Large intestine (tissue), 3 donors: ENCODE data around the gene CDK13. TPM values are rescaled to one million over a fixed set of nuclear protein-coding genes. Genes with fewer than 3 reads are reported as not detected.

Experiments used
- DNase-seq, 2 donors: peaks; one replicate each; pipeline versions ENCODE4 v3.0.0 to v3.0.0-alpha.2; 2013
- H3K27ac ChIP-seq: one replicate; pipeline ENCODE4 v1.5.1; 2013; ENCODE audit warnings: low read length
- H3K27me3 ChIP-seq: 2 replicates; pipeline ENCODE4 v1.6.1; 2013; ENCODE audit warnings: low read length; ENCODE audit not compliant: control insufficient read depth, insufficient read depth
- H3K36me3 ChIP-seq: 2 replicates; pipeline ENCODE4 v1.6.1; 2013; ENCODE audit warnings: low read length; ENCODE audit not compliant: control insufficient read depth, insufficient read depth
- H3K4me1 ChIP-seq: one replicate; pipeline ENCODE4 v1.6.1; 2013; ENCODE audit warnings: low read length; ENCODE audit not compliant: control insufficient read depth, insufficient read depth
- H3K4me3 ChIP-seq: one replicate; pipeline ENCODE4 v1.5.1; 2013; ENCODE audit warnings: low read length
- H3K9me3 ChIP-seq: one replicate; pipeline ENCODE4 v1.6.1; 2013; ENCODE audit warnings: mild to moderate bottlenecking, low read depth, low read length, moderate library complexity; ENCODE audit not compliant: control insufficient read depth
- WGBS: methylation state at CpG from one replicate; pipeline ENCODE4 v1.1.5; 2013; ENCODE audit warnings: low lambda C conversion rate; ENCODE audit not compliant: insufficient coverage; 5-methylcytosine and 5-hydroxymethylcytosine counted together
- polyA plus RNA-seq: library from polyadenylated mRNA; unstranded; fragments of 120-200 nt; gene quantifications from one replicate; pipeline ENCODE4 v1.2.1, GENCODE V29; 2013

CDK13 gene
- polyA plus RNA-seq, 1 donor = 48.6 TPM

DNA sequence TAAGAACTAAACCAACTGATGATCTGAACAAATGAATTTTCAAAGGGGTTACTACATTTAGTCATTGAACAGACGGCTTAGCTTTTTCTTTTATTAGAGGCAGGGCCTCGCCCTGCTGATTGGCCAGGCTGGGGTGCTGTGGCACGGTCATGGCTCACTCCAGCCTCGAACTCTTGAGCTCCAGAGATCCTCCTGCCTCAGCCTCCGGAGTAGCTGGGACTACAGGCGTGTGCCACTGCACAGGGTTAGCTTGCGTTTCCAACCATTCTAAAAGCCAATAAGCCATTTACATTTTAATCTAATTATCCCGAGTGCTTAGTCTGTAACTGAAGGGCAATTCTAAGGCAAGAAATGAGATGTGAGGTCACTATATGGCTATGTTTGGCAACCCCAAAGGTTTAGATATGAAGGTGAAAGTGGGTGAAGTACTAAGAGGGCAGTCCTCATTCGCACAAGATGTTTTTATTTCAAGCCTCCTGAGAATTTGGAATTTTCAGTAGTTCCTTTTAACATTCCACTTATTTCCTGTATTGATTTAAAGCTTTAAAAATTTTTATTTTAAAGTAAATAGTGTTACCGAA, 1.6 kb upstream of the CDK13 start:
- Histone ChIP-seq H3K27me3 (no peaks in the 10 kb centered on the region), H3K36me3 (no peaks in the 10 kb centered on the region), H3K27ac (peak overlapping the region; percentile 100), H3K4me3 (peak overlapping the region; percentile 91), H3K9me3 (peaks cover 5% of the 10 kb centered on the region), H3K4me1 (peaks cover 3% of the 10 kb centered on the region)
- no CpG with 5 or more reads among the region's 10 CpGs for WGBS
- peak; percentile 6 to 53 for DNase-seq

DNA sequence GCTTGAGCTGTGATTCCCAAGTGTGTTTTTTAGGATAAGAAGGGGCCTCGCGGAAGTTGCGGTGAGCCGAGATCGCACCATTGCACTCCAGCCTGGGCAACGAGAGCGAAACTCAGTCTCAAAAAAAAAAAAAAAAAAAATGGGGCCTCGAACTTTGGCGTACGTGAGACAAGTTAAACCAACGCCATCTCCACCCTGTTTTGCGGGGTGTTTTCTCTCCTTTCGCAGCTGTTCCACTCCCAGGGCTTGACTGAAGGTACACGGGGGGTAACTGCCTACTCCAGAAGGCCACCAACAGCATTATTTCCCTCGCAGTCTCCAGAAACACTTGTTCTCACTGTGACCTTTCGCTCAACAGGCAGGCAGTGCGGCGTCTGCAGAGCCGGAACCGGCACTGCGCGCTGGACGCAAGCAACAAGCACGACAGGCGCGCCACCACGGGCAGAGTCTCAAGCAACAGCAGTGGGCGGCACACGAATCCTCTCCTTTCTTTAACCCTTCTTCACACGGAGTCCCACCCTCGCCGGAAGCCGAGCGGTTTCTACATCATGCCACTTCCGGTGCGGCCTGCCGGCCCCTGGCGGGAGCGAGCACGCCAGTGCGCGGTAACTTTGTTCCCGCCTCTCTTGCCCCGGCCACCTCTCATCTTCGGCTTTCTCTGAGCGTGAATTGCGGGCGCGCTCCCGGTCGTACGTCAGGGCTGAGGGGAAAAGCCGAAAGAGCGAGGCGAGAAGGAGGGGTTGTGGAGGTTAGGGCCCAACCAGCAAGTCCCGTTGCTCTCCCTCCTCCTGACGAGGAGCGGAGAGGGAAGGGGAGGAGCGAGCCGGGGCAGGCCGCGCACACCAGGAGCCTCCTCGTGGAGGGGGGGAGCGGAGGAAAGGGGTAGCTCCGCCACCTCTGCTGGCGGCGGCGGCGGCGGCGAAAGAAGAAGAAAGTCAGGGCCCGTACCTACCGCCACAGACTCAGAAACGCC, 814 bp upstream of the CDK13 start:
- Histone ChIP-seq H3K27me3 (no peaks in the 10 kb centered on the region), H3K9me3 (peaks cover 5% of the 10 kb centered on the region), H3K4me1 (peaks cover 6% of the 10 kb centered on the region), H3K27ac (peak overlapping the region; percentile 100), H3K4me3 (peak overlapping the region; percentile 91), H3K36me3 (no peaks in the 10 kb centered on the region)
- 7% methylated on average over 3 of the region's 74 CpGs for WGBS
- DNase-seq = peak; percentile 100

DNA sequence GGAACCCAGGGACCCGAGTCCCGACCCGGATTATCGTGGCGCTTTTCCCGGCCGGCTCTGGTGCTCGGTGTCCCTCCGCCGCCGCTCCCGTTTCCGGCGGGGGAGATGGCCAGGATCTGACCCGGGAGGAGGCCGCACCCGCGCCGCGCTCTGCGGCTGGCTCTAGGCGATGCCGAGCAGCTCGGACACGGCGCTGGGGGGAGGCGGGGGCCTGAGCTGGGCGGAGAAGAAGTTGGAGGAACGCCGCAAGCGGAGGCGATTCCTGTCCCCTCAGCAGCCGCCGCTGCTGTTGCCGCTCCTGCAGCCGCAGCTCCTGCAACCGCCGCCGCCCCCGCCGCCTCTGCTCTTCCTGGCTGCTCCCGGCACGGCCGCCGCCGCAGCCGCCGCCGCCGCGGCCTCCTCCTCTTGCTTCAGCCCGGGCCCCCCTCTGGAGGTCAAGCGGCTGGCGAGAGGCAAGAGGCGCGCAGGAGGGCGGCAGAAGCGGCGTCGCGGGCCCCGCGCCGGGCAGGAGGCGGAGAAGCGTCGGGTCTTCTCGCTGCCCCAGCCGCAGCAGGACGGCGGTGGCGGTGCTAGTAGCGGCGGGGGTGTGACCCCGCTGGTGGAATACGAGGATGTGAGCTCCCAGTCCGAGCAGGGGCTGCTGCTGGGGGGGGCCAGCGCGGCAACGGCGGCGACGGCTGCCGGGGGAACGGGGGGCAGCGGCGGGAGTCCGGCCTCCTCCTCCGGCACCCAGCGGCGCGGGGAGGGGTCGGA, 593 bp downstream of the CDK13 start:
- H3K27ac ChIP-seq = peak overlapping the region; percentile 100
- peaks cover 9% of the 10 kb centered on the region for H3K4me1 ChIP-seq
- WGBS = no CpG with 5 or more reads among the region's 93 CpGs
- peaks cover 5% of the 10 kb centered on the region for H3K9me3 ChIP-seq
- peak; percentile 28 to 72 for DNase-seq
- peak overlapping the region; percentile 91 for H3K4me3 ChIP-seq
- H3K36me3 ChIP-seq = no peaks in the 10 kb centered on the region
- no peaks in the 10 kb centered on the region for H3K27me3 ChIP-seq

- Histone ChIP-seq H3K9me3 (peaks cover 5% of the 10 kb centered on the region), H3K27me3 (no peaks in the 10 kb centered on the region), H3K4me3 (peak overlapping the region; percentile 67), H3K4me1 (peaks cover 9% of the 10 kb centered on the region), H3K36me3 (peaks cover under 1% of the 10 kb centered on the region), H3K27ac (peak overlapping the region; percentile 86)
- DNase-seq = peak; percentile 63 to 82
- WGBS = 0% methylated on average over 7 of the region's 79 CpGs
These were observed 1.5 kb downstream of the CDK13 start for GRCh38 chr7:39951226-39952194.

GRCh38 chr7:39952374-39952773, 2.3 kb downstream of the CDK13 start:
- Histone ChIP-seq H3K27me3 (no peaks in the 10 kb centered on the region), H3K4me1 (peaks cover 9% of the 10 kb centered on the region), H3K36me3 (peaks cover 3% of the 10 kb centered on the region), H3K27ac (peak overlapping the region; percentile 86), H3K9me3 (peaks cover 5% of the 10 kb centered on the region), H3K4me3 (peak overlapping the region; percentile 67)
- peak in 1 of 2 donors; percentile 18 for DNase-seq
- WGBS = 0% methylated on average over 1 of the region's 2 CpGs

- 0% methylated on average over 1 of the region's 3 CpGs for WGBS
- no peaks in the 10 kb centered on the region for H3K27me3 ChIP-seq
- no peak for DNase-seq
- peaks cover 5% of the 10 kb centered on the region for H3K9me3 ChIP-seq
- H3K4me1 ChIP-seq = peaks cover 9% of the 10 kb centered on the region
- peaks cover 3% of the 10 kb centered on the region for H3K36me3 ChIP-seq
- peak overlapping the region; percentile 67 for H3K4me3 ChIP-seq
- peak overlapping the region; percentile 86 for H3K27ac ChIP-seq
These were observed 2.7 kb downstream of the CDK13 start for GRCh38 chr7:39952803-39953202.

GRCh38 chr7:39954694-39955093, 4.6 kb downstream of the CDK13 start:
- Histone ChIP-seq H3K36me3 (peaks cover 3% of the 10 kb centered on the region), H3K9me3 (peaks cover 5% of the 10 kb centered on the region), H3K27me3 (no peaks in the 10 kb centered on the region), H3K4me1 (peaks cover 7% of the 10 kb centered on the region), H3K27ac (no peak overlapping the region), H3K4me3 (no peak overlapping the region)
- WGBS = 62% methylated on average over 2 of the region's 4 CpGs
- DNase-seq = no peak

DNA sequence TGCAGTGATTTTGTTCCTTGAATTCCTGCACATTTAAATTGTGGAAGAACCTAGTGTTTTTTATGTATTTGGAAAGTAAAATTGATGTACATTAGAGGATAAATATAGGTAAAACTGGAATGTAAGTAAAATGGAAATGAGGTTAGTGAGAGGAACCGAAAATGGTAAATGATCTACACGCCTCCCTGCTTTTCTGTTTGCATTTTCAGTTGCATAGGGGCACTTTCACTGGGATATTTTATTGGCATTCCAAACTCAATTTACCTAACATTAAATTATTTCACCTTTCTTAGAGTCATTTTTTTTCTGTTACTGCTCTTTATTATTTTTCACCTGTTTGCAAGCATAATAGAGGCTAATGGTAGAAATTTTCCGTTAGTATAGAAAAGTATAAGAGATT, 8.0 kb downstream of the CDK13 start:
- Histone ChIP-seq H3K4me1 (peaks cover 7% of the 10 kb centered on the region), H3K4me3 (no peak overlapping the region), H3K9me3 (no peaks in the 10 kb centered on the region), H3K27ac (no peak overlapping the region), H3K27me3 (no peaks in the 10 kb centered on the region), H3K36me3 (peaks cover 3% of the 10 kb centered on the region)
- no peak for DNase-seq
- WGBS = no CpG with 5 or more reads among the region's 3 CpGs

GRCh38 chr7:39967406-39968161, 17.5 kb downstream of the CDK13 start:
- WGBS = 89% methylated on average over 1 of the region's 2 CpGs
- Histone ChIP-seq H3K27ac (no peak overlapping the region), H3K36me3 (no peaks in the 10 kb centered on the region), H3K9me3 (no peaks in the 10 kb centered on the region), H3K27me3 (no peaks in the 10 kb centered on the region), H3K4me1 (no peaks in the 10 kb centered on the region), H3K4me3 (no peak overlapping the region)
- DNase-seq = no peak
